Measurements from ENCODE around the gene MYO18A.

DNA sequence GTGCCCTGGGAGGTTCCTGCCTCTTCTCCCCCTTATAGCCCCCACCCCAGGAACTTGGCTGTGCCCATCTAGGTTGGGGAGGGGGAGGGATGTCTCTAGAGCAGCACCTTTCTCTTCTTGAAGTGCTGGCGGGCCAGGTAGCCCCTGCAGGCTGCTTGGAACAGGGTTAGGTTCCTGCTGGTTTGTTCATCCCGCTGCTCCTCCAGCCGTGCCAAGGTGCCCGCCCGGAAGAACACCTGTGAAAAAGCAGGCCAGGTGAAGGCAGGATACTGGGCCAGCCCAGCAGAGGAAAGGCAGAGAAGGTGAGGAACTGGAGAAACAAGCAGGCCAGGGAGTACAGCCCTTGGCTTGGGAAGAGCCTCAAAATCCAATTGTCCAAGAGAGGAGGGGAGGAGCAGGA lies 80.7 kb downstream of the MYO18A start:
- TF ChIP-seq FEZF1 (tag by site-specific recombination; IDR thresholded peaks at IDR 0.05): no peak
- TF ChIP-seq, protein P1, sequence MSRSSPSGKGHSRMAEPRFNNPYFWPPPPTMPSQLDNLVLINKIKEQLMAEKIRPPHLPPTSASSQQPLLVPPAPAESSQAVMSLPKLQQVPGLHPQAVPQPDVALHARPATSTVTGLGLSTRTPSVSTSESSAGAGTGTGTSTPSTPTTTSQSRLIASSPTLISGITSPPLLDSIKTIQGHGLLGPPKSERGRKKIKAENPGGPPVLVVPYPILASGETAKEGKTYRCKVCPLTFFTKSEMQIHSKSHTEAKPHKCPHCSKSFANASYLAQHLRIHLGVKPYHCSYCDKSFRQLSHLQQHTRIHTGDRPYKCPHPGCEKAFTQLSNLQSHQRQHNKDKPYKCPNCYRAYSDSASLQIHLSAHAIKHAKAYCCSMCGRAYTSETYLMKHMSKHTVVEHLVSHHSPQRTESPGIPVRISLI (tag by site-specific recombination; IDR thresholded peaks at IDR 0.05): no peak
- TF ChIP-seq, protein P2, sequence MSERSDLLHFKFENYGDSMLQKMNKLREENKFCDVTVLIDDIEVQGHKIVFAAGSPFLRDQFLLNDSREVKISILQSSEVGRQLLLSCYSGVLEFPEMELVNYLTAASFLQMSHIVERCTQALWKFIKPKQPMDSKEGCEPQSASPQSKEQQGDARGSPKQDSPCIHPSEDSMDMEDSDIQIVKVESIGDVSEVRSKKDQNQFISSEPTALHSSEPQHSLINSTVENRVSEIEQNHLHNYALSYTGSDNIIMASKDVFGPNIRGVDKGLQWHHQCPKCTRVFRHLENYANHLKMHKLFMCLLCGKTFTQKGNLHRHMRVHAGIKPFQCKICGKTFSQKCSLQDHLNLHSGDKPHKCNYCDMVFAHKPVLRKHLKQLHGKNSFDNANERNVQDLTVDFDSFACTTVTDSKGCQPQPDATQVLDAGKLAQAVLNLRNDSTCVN (tag by site-specific recombination; optimal IDR thresholded peaks at IDR 0.05): no peak
- TF ChIP-seq, protein P3, sequence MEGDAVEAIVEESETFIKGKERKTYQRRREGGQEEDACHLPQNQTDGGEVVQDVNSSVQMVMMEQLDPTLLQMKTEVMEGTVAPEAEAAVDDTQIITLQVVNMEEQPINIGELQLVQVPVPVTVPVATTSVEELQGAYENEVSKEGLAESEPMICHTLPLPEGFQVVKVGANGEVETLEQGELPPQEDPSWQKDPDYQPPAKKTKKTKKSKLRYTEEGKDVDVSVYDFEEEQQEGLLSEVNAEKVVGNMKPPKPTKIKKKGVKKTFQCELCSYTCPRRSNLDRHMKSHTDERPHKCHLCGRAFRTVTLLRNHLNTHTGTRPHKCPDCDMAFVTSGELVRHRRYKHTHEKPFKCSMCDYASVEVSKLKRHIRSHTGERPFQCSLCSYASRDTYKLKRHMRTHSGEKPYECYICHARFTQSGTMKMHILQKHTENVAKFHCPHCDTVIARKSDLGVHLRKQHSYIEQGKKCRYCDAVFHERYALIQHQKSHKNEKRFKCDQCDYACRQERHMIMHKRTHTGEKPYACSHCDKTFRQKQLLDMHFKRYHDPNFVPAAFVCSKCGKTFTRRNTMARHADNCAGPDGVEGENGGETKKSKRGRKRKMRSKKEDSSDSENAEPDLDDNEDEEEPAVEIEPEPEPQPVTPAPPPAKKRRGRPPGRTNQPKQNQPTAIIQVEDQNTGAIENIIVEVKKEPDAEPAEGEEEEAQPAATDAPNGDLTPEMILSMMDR (tag by site-specific recombination; IDR thresholded peaks at IDR 0.05): no peak
- TF ChIP-seq ZNF510 (tag by site-specific recombination; IDR thresholded peaks at IDR 0.05; ENCODE audit: insufficient replicate concordance): no peak
- TF ChIP-seq, protein P4, sequence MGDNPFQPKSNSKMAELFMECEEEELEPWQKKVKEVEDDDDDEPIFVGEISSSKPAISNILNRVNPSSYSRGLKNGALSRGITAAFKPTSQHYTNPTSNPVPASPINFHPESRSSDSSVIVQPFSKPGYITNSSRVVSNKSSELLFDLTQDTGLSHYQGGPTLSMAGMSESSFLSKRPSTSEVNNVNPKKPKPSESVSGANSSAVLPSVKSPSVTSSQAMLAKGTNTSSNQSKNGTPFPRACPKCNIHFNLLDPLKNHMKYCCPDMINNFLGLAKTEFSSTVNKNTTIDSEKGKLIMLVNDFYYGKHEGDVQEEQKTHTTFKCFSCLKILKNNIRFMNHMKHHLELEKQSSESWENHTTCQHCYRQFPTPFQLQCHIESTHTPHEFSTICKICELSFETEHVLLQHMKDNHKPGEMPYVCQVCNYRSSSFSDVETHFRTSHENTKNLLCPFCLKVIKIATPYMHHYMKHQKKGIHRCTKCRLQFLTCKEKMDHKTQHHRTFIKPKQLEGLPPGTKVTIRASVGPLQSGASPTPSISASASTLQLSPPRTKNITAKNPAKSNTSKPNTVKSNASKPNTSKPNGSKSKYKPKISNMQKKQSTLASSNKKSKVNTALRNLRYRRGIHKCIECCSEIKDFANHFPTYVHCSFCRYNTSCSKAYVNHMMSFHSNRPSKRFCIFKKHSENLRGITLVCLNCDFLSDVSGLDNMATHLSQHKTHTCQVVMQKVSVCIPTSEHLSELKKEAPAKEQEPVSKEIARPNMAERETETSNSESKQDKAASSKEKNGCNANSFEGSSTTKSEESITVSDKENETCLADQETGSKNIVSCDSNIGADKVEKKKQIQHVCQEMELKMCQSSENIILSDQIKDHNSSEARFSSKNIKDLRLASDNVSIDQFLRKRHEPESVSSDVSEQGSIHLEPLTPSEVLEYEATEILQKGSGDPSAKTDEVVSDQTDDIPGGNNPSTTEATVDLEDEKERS (tag by site-specific recombination; IDR thresholded peaks at IDR 0.05): no peak
- TF ChIP-seq SETDB1 (IDR thresholded peaks at IDR 0.05; ENCODE audit: insufficient read length, low read length): no peak

Data from HEK293 (cell line).